Astrocyte of the cerebellum (primary cell): ENCODE data around the gene GPR18.

Experiments
- DNase-seq: peaks from one replicate; pipeline ENCODE4 v3.0.0-alpha.2; 2011; ENCODE audit warnings: low read depth
- H3K4me3 ChIP-seq: 2 replicates; pipeline ENCODE4 v1.5.1; 2011; ENCODE audit warnings: mild to moderate bottlenecking, low read depth, low read length, moderate library complexity
- in situ Hi-C: cut with HindIII; loops from 2 replicates; pipeline ENCODE4 v1.10.0; 2017; ENCODE audit warnings: low sequenced_read_pairs
- TF ChIP-seq, protein P1 (sequence below): IDR thresholded peaks from 2 replicates; pipeline ENCODE4 v1.5.1; 2012; ENCODE audit warnings: low read length, low read depth, moderate library complexity, mild to moderate bottlenecking; ENCODE audit errors: missing control alignments

Gene GPR18

DNA sequence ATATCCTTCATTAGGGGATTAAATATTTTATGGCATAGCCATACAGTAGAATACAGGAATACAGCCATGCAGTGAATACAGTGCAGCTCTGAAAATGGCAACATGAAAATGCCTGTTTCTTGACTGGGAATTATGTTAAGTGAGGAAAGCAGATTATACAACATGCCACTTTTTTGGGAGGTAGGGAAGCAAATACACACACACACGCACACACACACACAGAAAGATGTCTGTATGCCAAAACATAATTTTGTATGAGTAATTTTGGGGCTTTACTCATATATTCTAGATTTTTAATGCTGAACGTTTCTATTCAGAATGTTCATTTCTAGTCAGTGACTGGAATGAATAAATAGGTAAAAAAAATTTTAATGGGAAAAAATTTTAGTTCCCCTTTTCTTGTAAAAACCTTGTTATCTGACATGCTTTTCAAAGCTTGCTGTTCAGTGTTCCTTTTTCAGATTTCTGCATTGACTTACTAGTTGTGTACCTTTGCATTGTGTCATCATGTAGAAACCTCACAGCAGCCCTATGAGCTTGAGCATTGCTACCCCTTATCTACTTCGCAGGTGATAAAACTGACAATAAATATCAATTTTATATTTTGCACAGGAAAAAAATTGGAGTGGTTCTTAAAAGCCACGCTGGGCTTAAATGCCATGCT is 41.2 kb upstream of the GPR18 start:
- TF ChIP-seq, protein P1, sequence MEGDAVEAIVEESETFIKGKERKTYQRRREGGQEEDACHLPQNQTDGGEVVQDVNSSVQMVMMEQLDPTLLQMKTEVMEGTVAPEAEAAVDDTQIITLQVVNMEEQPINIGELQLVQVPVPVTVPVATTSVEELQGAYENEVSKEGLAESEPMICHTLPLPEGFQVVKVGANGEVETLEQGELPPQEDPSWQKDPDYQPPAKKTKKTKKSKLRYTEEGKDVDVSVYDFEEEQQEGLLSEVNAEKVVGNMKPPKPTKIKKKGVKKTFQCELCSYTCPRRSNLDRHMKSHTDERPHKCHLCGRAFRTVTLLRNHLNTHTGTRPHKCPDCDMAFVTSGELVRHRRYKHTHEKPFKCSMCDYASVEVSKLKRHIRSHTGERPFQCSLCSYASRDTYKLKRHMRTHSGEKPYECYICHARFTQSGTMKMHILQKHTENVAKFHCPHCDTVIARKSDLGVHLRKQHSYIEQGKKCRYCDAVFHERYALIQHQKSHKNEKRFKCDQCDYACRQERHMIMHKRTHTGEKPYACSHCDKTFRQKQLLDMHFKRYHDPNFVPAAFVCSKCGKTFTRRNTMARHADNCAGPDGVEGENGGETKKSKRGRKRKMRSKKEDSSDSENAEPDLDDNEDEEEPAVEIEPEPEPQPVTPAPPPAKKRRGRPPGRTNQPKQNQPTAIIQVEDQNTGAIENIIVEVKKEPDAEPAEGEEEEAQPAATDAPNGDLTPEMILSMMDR, result no peak
- DNase-seq, result no peak
- in situ Hi-C loops, result no loop called here
- no peak overlapping the region for H3K4me3 ChIP-seq

DNA sequence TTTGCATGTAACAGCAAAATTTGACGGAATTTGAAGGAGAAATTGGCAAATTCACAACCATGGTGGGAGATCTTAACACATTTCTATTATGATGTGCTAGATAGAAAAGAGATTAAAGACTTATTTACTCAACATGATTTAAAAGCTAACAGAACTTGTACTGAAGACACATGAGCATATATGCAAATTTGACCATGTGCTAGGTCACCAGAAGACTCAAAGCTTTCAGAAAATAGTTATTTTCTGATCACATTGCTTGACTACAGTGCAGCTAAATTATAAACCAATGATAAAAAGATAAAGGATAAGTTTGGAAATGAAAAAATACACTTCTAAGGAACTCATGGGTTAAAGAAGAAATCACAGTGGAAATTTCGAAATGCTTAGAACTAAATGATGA is 39.9 kb upstream of the GPR18 start:
- no peak for DNase-seq
- in situ Hi-C loops, result no loop called here
- H3K4me3 ChIP-seq, result no peak overlapping the region
- TF ChIP-seq, protein P1, result no peak

- TF ChIP-seq, protein P1, result no peak
- DNase-seq, result no peak
- no peak overlapping the region for H3K4me3 ChIP-seq
- in situ Hi-C loops, result no loop called here
Measured at GRCh38 chr13:99297331-99297730, 39.2 kb upstream of the GPR18 start.

GRCh38 chr13:99296398-99296797 is 38.2 kb upstream of the GPR18 start:
- no peak overlapping the region for H3K4me3 ChIP-seq
- in situ Hi-C loops, result no loop called here
- DNase-seq, result no peak
- TF ChIP-seq, protein P1, result no peak

DNA sequence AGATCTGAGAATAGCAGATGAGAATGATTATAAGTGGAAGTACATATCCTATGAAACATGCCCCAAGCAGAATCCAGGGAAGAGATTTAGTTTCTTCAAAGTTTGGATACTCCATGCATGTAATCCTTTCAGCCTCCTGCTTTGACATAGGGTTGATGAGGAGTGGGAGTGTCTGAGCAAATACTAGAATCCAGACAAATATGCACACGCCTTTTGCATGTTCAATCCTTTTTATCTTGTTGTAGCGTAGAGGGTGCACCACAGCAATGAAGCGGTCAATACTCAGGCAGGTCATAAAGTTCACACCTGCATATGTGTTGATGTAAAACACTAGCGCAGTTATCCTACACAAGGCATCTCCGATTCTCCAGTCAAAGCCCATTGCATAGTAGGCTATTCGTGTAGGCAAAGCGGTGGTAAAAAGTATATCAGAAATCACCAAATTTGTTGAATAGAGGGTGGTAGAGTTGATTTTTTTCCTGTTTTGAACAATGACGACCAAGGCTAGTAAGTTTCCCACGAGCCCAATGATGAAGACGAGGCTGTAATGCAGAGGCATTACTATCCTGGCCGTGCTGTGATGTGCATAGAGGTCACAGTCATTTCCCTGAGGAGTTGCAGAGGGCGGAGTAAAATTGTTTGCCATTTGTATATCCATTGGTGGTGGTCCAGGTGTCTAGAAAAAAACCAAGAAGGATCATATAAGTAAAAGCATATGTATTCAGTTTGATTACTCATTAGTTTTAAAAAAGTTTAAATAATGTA is 37.5 kb upstream of the GPR18 start:
- in situ Hi-C loops, result no loop called here
- TF ChIP-seq, protein P1, result no peak
- DNase-seq, result no peak
- no peak overlapping the region for H3K4me3 ChIP-seq

- in situ Hi-C loops, result no loop called here
Measured at GRCh38 chr13:99294958-99295357, 36.8 kb upstream of the GPR18 start.

More at GRCh38 chr13:99294958-99295357, 36.8 kb upstream of the GPR18 start:
- no peak for DNase-seq
- TF ChIP-seq, protein P1, result no peak
- no peak overlapping the region for H3K4me3 ChIP-seq
